ENCODE measurements around the gene SDSL. TPM values are rescaled to one million over a fixed set of nuclear protein-coding genes. Genes with fewer than 3 reads are reported as not detected.

The SDSL gene
- total RNA-seq, 4 donors from 2014 or later, result 0.46 to 1.8 (median 1.4) TPM; not detected in 1

GRCh38 chr12:113449839-113450238 lies 27.7 kb downstream of the SDSL start:
- 85 to 98% methylated on average over 1 of the region's 1 CpG for WGBS, 2 donors
- no peak for DNase-seq (ENCODE audit: low spot score in 2 of 2)
- intact Hi-C loops (cut with DNase I; ENCODE audit: low total_unique reads), result no loop called here
- H3K4me3 ChIP-seq (ENCODE audit: low read depth, poor library complexity, severe bottlenecking), result no peak overlapping the region
- no peak for TF ChIP-seq POLR2A (IDR thresholded peaks at IDR 0.05)
- TF ChIP-seq, protein P1, sequence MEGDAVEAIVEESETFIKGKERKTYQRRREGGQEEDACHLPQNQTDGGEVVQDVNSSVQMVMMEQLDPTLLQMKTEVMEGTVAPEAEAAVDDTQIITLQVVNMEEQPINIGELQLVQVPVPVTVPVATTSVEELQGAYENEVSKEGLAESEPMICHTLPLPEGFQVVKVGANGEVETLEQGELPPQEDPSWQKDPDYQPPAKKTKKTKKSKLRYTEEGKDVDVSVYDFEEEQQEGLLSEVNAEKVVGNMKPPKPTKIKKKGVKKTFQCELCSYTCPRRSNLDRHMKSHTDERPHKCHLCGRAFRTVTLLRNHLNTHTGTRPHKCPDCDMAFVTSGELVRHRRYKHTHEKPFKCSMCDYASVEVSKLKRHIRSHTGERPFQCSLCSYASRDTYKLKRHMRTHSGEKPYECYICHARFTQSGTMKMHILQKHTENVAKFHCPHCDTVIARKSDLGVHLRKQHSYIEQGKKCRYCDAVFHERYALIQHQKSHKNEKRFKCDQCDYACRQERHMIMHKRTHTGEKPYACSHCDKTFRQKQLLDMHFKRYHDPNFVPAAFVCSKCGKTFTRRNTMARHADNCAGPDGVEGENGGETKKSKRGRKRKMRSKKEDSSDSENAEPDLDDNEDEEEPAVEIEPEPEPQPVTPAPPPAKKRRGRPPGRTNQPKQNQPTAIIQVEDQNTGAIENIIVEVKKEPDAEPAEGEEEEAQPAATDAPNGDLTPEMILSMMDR (IDR thresholded peaks at IDR 0.05), result no peak

- intact Hi-C loops (cut with DNase I; ENCODE audit: low total_unique reads), result no loop called here
These were observed 30.3 kb downstream of the SDSL start for GRCh38 chr12:113452458-113452857.

GRCh38 chr12:113453330-113453729 lies 31.1 kb downstream of the SDSL start:
- WGBS, 2 donors, result 36 to 38% methylated on average over 6 of the region's 6 CpGs
- intact Hi-C loops (cut with DNase I; ENCODE audit: low total_unique reads), result no loop called here
- no peak for TF ChIP-seq POLR2A (IDR thresholded peaks at IDR 0.05)
- TF ChIP-seq, protein P1 (IDR thresholded peaks at IDR 0.05), result no peak
- no peak overlapping the region for H3K4me3 ChIP-seq (ENCODE audit: low read depth, poor library complexity, severe bottlenecking)
- DNase-seq (ENCODE audit: low spot score in 2 of 2), result no peak

More at GRCh38 chr12:113452458-113452857, 30.3 kb downstream of the SDSL start:
- 86 to 89% methylated on average over 2 of the region's 2 CpGs for WGBS, 2 donors
- no peak overlapping the region for H3K4me3 ChIP-seq (ENCODE audit: low read depth, poor library complexity, severe bottlenecking)
- TF ChIP-seq POLR2A (IDR thresholded peaks at IDR 0.05), result no peak
- TF ChIP-seq, protein P1 (IDR thresholded peaks at IDR 0.05), result no peak
- no peak for DNase-seq (ENCODE audit: low spot score in 2 of 2)

GRCh38 chr12:113456199-113456598 lies 34.0 kb downstream of the SDSL start:
- intact Hi-C loops (cut with DNase I; ENCODE audit: low total_unique reads), result no loop called here
- H3K4me3 ChIP-seq (ENCODE audit: low read depth, poor library complexity, severe bottlenecking), result no peak overlapping the region
- WGBS, 2 donors, result 80 to 84% methylated on average over 2 of the region's 2 CpGs
- TF ChIP-seq POLR2A (IDR thresholded peaks at IDR 0.05), result no peak
- TF ChIP-seq, protein P1 (IDR thresholded peaks at IDR 0.05), result no peak
- no peak for DNase-seq (ENCODE audit: low spot score in 2 of 2)

- intact Hi-C loops (cut with DNase I; ENCODE audit: low total_unique reads), result no loop called here
- 72 to 73% methylated on average over 4 of the region's 4 CpGs for WGBS, 2 donors
- H3K4me3 ChIP-seq (ENCODE audit: low read depth, poor library complexity, severe bottlenecking), result no peak overlapping the region
- TF ChIP-seq, protein P1 (IDR thresholded peaks at IDR 0.05), result no peak
- no peak for TF ChIP-seq POLR2A (IDR thresholded peaks at IDR 0.05)
- no peak for DNase-seq (ENCODE audit: low spot score in 2 of 2)
These were observed 34.6 kb downstream of the SDSL start for GRCh38 chr12:113456761-113457160.

GRCh38 chr12:113457185-113457584 lies 35.0 kb downstream of the SDSL start:
- DNase-seq (ENCODE audit: low spot score in 2 of 2), result no peak
- TF ChIP-seq POLR2A (IDR thresholded peaks at IDR 0.05), result no peak
- TF ChIP-seq, protein P1 (IDR thresholded peaks at IDR 0.05), result no peak
- intact Hi-C loops (cut with DNase I; ENCODE audit: low total_unique reads), result no loop called here
- WGBS, 2 donors, result 49 to 52% methylated on average over 10 of the region's 10 CpGs
- no peak overlapping the region for H3K4me3 ChIP-seq (ENCODE audit: low read depth, poor library complexity, severe bottlenecking)
